Right lung (tissue), 10 donors: ENCODE data around the gene SCYGR6. TPM values are rescaled to one million over a fixed set of nuclear protein-coding genes. Genes with fewer than 3 reads are reported as not detected.
A peak's percentile ranks its signal among the peaks of the same experiment; 100 is the strongest.
"Not testable (repeated sequence)": the region's sequence is repeated elsewhere in the genome, so short reads cannot be mapped to it uniquely, and the experiment has no call there.

Source experiments
- DNase-seq, 2 donors: peaks; one replicate each; pipeline ENCODE4 v3.0.0-alpha.2; 2013
- long read RNA-seq, 8 donors: transcript quantifications; one replicate each; lab custom pipeline, GENCODE V29; 2026
- polyA plus RNA-seq, 5 donors: library from polyadenylated mRNA; unstranded; fragments of 120-200 nt; gene quantifications; one replicate each; pipeline versions ENCODE4 v1.2.1 to v1.2.3, GENCODE V29; 2013; ENCODE audit warnings: inconsistent platforms in 1 of 5, low replicate concordance in 1 of 5; ENCODE audit not compliant: insufficient read length in 5 of 5, insufficient read depth in 1 of 5

SCYGR6 gene, protein sequence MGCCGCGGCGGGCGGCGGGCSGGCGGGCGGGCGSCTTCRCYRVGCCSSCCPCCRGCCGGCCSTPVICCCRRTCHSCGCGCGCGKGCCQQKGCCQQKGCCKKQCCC
- not detected for polyA plus RNA-seq
- long read RNA-seq, donor 1 = 0 reads
- long read RNA-seq, donor 2 = 0 reads
- long read RNA-seq, donor 3 = 0 reads
- long read RNA-seq, donor 4 = 0 reads
- long read RNA-seq, donor 5 = 0 reads
- long read RNA-seq, donor 6, partial matches to known transcripts = 0 of 1 reads
- long read RNA-seq, donor 6, other reads (novel, unspliced or antisense) = 0 of 1 reads
- long read RNA-seq, donor 7 = 0 reads
- long read RNA-seq, donor 8 = 0 reads

DNA sequence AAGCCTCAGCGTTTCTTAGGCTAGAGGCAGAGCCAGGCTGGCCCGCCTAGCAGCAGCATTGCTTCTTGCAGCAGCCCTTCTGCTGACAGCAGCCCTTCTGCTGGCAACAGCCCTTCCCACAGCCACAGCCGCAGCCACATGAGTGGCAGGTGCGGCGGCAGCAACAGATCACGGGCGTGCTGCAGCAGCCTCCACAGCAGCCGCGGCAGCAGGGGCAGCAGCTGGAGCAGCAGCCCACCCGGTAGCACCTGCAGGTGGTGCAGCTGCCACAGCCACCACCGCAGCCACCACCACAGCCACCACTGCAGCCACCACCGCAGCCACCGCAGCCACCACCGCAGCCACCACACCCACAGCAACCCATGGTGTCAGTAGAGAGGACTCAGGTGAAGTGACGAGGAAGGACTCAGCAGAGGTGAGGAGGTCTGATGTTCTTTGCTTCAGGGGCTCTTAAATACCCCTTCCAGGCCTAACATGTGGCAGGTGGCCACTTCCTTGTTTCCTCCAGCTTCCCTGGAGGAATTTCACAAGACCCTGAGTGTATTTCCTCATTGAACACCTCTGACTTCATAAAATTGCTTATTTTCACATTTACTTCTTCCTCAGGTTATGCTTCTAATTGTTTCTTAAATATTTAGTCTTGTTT, at the start of gene SCYGR6:
Gene SCYGR6 (minus strand): TSS at position 364 of the 646 bp plus-strand sequence. CDS start 0 bp downstream, at position 364.
- no peak for DNase-seq

- DNase-seq = no peak
Observed at GRCh38 chr2:227774011-227774624, 49.6 kb upstream of the SCYGR6 start.

DNA sequence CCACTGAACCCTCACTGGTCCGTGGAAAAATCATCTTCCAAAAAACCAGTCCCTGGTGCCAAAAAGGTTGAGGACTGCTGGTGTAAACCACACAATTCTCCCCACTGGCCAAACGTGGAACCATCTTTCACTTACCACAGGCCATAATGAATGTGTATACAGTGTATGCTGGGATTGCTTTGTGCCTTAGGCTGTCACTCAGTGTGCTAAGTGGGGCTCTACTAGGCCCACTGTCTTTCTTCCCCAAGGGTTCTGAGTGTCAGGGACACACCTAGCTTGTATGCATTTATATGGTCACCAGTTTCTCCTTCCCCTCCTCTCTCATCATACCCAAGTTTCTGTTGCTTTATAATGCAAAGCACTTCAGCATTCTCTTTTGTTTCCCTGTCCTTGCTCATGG, 48.4 kb upstream of the SCYGR6 start:
- no peak for DNase-seq

GRCh38 chr2:227772197-227772661, 47.7 kb upstream of the SCYGR6 start:
- no peak for DNase-seq

- no peak for DNase-seq
Observed at GRCh38 chr2:227767830-227768229, 43.3 kb upstream of the SCYGR6 start.

GRCh38 chr2:227766373-227766883, 41.9 kb upstream of the SCYGR6 start:
- DNase-seq = peak; percentile 56 to 75

- no peak for DNase-seq
Observed at GRCh38 chr2:227765788-227766372, 41.3 kb upstream of the SCYGR6 start.

DNA sequence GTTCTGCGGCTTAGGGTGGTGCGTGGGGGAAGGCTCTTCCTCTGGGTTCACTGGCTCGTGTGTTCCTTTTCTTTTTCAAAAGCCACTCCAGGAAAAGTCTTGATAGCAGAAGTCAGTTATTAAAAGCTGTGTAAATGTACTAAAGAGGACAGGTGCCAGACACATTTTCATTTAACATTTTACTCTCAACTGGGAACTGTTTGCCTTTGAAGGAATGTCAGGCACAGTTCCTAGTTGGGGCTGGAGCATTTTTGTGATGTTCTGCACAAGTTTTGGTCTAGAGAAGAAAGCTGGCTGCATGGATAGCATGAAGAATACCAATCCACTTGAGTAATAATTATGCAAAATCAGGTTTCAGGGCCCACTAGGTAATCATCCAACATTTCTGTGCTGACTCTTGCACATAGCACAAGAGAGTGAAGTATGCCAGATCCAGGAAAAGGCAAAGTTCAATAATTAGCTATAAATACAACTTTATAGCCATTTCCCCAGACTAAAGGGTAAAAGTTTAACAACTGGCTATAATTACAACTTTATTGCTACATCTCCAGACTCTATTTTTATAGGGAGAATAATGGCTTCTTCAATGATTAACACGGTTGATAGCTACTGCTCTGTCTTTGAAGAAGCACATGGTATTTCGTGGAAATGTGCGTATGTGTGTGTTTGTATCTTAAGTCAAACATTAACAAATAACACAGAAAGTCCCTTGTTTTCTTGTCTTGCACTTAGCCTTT, 37.4 kb upstream of the SCYGR6 start:
- peak; percentile 17 to 18 for DNase-seq

DNA sequence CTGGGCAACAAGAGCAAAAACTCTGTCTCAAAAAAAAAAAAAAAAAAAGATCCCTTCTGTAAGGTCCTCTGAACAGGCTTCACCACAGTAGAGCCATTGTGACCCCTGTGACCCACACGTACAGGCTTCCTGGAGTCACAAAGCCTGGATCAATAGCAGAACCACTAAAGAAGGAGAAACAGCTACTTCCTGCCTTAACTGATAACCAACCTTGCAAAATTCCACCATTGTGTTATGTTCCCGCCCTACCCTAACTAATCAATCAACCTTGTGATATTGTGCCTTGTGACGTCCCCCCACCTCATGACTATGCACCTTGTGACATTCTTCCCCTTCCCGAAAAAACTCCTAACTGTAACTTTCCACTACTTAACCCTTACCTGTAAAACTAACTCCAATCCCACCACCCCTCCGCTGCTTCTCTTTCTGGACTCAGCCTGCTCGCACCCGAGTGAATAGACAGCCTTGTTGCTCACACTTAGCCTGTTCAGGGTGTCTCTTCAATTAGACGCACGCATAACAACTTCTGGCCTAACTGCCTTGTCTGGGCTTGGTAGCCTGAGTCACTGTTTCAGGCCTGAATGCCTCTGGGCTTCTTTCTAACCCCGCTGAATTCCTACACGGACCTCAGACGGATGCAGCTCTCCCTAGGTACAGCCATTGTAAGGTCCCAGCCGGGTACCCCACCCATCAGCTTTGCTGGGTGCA, 35.0 kb upstream of the SCYGR6 start:
- DNase-seq = no peak

DNA sequence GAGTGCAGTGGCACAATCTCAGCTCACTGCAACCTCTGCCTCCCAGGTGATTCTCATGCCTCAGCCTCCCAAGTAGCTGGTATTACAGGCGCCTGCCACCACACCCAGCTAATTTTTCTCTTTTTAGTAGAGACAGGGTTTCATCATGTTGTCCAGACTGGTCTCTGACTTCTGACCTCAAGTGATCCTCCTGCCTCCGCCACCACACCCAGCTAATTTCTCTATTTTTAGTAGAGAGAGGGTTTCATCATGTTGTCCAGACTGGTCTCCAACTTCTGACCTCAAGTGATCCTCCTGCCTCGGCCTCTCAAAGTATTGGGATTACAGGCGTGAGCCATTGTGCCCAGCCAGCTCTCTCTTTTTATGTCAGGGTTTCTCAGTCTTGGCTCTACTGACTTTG, 31.7 kb upstream of the SCYGR6 start:
- not testable (repeated sequence) for DNase-seq

DNA sequence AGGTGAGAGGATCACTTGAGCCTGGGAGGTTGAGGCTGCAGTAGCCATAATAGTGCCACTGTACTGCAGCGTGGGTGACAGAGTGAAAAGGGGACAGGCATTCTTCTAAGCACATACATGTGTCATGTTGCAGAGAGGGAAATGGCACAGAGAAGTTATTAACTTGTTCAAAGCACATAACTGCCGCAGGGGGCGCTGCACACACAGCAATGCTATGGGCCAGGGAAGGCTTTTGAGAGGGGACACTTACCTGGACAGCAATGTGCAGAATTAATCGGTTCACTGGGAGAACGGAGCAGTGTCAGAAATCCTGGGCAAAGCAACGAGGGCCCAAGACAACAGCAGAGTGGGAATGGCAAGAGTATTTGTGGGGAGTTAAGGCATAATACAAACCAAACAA, 23.5 kb upstream of the SCYGR6 start:
- no peak for DNase-seq

DNA sequence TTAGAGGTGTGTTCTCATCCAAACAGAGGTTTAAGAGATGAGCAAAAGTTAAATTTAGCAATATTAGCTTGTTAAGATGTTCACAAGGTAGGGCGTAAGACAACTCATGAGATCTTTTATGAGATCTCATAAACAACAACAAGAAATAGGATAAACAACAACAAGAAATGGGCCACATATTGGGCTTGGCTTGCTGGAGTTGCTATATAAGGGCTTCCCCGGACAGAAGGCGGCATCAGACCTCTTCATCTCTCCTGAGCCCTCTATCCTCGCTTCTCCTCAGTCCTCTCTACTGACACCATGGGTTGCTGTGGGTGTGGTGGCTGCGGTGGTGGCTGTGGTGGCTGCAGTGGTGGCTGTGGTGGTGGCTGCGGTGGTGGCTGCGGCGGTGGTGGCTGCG, 21.0 kb upstream of the SCYGR6 start, which contains the start of gene SCYGR8:
Gene SCYGR8 (plus strand): TSS at position 301 of the 400 bp plus-strand sequence. CDS start 0 bp downstream, at position 301.
- no peak for DNase-seq

GRCh38 chr2:227740705-227741104, 16.1 kb upstream of the SCYGR6 start:
- DNase-seq = not testable (repeated sequence)

- DNase-seq = no peak
Observed at GRCh38 chr2:227739351-227739750, 14.8 kb upstream of the SCYGR6 start.

DNA sequence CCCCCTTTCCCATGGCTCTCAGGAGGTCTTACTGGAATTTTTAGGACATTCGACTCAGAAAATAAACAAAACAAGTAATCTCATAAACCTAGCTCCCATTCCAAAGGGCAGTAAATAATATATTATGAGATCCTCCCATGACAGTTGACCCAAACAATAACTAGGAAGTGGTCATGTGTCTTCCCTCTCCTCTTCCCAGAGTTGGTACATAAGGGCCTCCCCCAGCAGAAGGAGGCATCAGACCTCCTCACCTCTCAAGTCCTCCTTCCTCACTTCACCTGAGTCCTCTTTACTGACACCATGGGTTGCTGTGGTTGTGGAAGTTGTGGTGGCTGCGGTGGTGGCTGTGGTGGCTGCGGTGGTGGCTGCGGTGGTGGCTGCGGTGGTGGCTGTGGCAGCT, 3.5 kb upstream of the SCYGR6 start, which contains the start of gene SCYGR7:
Gene SCYGR7 (plus strand): TSS at position 301 of the 400 bp plus-strand sequence. CDS start 0 bp downstream, at position 301.
- no peak for DNase-seq

- DNase-seq = not testable (repeated sequence)
Observed at GRCh38 chr2:227722821-227723220, 1.7 kb downstream of the SCYGR6 start.

DNA sequence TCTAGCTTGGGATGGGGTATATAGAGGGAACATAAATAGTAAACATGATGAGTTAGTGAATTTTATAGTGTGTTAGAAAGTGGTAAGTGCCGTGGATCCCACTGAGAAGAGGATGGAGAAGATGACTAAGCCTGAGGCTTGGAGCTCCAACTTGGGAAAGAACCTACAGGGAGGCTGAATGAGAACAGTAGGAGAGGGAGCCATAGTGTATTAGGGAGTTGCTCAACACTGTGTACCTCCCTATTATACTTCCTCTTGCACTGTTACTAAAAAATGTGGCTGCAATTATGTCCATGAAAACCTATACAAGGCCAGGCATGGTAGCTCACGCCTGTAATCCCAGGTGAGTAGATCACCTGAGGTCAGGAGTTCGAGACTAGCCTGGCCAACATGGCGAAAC, 3.9 kb downstream of the SCYGR6 start:
- no peak for DNase-seq

- no peak for DNase-seq
Observed at GRCh38 chr2:227719641-227720040, 4.9 kb downstream of the SCYGR6 start.

DNA sequence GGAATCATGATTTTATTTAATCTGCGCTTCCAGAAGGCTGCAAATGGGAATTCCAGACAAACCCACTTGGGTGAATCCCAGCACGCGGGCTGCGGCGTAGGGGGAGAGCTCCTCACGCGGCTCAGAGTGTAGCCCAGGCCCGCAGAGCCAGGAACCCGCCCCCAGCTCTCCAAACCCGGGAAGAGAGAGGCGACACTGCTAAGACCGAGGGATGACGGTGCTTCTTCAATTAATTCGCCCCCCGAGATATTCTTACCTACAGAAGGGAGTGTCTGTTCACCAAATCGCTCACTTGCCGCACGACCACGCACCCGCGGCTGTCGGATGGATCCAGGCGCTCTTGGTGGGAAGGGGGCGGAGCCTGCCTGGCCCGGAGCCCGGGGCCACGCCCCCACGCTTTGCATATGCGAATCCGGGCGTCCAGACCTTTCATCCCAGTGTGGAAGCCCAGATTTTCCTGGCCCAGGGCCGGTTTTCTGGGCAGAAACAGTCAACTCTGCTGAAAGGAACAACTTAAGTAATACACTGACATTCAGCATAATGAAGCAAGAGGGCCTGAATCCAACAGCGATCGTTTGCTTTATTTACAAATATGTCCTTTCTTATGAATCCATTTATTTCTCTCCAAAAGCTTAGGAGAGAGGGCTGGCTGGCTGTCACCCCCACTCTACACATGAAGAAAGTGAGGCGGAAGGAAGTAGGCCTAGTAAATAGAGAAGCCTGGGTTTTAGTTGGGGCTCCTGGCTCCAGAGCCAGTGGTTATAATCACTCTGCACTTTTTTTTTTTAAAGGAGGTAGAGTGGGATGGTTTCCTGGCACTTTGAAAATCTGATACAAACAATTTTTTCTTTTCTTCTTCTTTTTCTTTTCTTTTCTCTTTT, 6.6 kb downstream of the SCYGR6 start, which contains the start of gene SLC19A3:
Gene SLC19A3 (minus strand): TSS at position 342 of the 881 bp plus-strand sequence. CDS start 15,710 bp downstream, outside the sequence.
- DNase-seq = peak; percentile 96 to 97
